GM12892 (cell line): ENCODE data around the gene NR4A3.

Experiments used
- POLR2A ChIP-seq: IDR thresholded peaks from 2 replicates; pipeline ENCODE4 v1.6.1; 2011; ENCODE audit warnings: low read depth, low read length, control low read depth
- POLR2AphosphoS5 ChIP-seq: IDR thresholded peaks from 2 replicates; pipeline ENCODE4 v1.6.1; 2011; ENCODE audit warnings: low read depth, low read length, control low read depth
- TAF1 ChIP-seq: IDR thresholded peaks from 2 replicates; pipeline ENCODE4 v1.6.1; 2011; ENCODE audit warnings: low read depth, mild to moderate bottlenecking, control low read depth, low read length, borderline replicate concordance

GRCh38 chr9:99801775-99802174 lies 19.9 kb upstream of the NR4A3 start:
- TF ChIP-seq POLR2A (no peak), POLR2AphosphoS5 (no peak), TAF1 (no peak)
